HG03064 (cell line): ENCODE results near the gene DLX3.

ENCODE experiments used
- ATAC-seq: cut with Tn5 transposase; IDR thresholded peaks from one replicate; pipeline ENCODE4 v1.9.1; 2021; ENCODE audit warnings: low read depth; ENCODE audit not compliant: unreplicated experiment

The DLX3 gene

GRCh38 chr17:49993423-49994060, 1.5 kb downstream of the DLX3 start:
- no peak for ATAC-seq

DNA sequence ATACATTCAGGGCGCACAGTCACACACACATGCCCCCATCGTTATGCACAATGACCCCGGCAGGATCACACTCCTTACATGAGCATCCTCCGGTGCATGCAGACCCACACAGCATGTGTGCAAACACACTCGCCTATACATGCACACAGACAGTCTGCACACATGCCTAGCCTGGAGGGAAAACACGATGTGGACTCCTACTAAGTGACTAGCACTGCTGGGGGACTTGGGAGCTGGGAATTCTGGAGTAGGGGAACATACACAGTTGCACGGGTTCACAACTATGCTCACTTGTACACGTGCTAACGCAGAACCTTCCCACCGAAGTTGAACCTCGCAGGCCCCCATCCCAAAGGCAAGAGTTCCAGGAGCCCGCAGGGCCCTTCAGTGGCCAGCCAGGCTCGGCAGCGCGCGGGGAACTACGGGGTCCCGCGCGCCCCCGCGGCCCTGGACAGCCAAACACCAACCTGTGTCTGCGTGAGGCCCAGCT, 2.0 kb downstream of the DLX3 start:
- ATAC-seq = no peak

GRCh38 chr17:49992191-49992932, 2.7 kb downstream of the DLX3 start:
- ATAC-seq = no peak

DNA sequence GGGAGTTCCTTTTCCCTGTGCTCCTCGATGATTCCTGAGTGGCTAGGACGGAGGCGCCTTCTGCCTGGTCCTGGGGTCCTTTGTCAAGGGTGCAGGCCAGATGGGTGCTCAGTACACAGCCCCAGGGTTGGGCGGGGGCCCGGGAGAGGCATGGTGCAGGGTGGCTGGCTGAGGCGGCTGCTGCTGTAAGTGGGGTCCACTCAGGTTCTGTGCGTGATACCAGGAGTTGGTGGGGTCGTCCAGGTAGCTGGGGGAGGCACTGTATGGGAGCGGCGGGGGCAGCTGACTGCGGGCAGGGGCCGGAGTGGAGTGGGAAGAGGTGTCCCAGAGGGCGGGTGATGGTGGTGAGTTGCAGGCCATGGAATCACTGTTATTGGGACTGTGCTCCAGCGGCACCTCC, 3.6 kb downstream of the DLX3 start:
- no peak for ATAC-seq

DNA sequence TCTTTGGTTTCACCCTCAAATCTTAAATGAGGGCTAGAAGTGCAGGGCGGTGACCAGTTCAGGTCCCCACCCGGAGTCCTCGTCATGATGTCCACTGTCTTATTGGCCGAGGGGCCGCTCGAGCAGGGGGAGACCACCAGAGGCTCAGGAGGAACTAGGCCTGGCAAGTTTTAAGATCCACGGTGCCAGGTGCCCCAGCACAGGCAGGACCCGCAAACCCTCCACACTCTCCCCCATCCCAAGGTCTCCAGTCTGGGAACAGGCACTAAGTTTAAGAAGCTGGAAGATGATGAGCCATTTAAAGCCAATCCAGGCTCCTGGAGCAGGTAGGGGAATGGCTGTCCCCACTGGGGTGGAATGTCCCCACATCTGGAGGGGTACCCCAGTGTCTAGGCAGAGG, 4.1 kb downstream of the DLX3 start:
- ATAC-seq = no peak

DNA sequence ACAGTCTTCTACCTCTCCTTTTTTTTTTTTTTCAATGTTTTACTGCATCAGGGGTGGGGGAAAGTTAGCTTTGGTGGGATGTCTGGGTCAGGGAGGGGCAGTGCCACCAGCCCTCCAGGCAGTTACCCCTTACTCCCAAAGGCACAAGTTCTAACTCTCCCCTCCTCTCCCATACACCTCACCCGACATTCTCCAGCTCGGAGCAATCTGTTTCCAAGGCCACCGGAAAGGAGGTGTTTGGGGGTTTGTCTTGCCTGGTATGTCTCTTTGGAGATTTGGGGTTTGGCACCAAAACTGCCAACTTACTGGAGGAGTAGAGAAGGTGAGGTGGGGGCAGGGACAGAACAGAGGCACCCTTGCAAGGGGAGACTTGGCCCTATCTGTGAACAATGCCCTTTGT, 4.7 kb downstream of the DLX3 start:
- ATAC-seq = no peak

GRCh38 chr17:49989518-49989880, 5.5 kb downstream of the DLX3 start:
- no peak for ATAC-seq

DNA sequence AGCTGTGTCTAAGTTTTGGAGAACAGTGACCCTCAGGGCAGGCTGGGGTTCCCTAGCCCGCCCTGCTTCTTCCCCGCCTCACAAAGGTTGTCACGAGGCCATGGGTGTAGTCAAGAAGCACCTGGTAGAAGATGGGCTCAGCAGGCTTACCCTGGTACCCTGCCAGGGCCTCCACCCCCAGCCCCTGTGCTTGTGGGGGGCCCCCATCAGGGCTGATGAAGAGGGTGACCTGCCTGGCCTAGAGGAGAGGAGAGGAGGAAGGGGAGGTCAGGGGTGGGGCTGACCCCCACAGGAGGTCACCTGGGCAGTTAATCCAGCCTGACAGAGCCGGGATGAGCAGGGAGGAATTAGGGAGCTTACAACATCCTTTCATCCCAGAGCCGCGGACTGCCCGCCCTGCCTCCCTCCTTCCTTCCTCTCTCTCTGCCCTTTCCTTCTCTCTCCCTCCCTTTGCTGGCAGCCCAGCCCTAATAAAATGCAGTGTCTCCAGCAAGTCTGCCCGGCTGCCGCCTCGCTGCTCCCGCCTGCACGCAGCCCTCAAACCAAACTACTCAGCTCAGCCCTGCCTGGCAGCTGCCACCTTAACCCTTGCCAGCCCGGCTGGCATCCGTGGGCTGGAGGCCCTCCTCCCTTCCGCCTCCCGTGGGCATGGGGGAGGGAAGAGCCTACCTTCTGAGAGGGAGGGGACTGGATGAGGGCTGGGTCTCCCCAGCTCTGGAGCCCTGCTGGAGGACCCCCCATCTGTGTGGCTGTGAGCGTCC, 7.2 kb downstream of the DLX3 start:
- no peak for ATAC-seq

DNA sequence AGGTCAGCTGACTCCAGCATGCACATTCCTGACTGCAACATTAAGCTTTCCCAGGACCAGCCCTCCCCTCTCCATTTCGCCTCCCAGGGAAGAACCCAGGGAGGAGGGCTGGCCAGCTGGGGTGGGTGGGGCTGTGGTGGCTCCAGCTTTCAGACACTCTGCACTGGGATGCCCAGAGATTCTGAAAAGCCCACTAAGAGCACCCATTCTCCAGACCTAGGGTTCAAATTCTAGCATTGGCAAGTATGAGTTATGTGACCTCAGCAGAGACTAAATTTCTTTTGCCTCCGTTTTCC, 7.8 kb downstream of the DLX3 start:
- ATAC-seq = no peak

DNA sequence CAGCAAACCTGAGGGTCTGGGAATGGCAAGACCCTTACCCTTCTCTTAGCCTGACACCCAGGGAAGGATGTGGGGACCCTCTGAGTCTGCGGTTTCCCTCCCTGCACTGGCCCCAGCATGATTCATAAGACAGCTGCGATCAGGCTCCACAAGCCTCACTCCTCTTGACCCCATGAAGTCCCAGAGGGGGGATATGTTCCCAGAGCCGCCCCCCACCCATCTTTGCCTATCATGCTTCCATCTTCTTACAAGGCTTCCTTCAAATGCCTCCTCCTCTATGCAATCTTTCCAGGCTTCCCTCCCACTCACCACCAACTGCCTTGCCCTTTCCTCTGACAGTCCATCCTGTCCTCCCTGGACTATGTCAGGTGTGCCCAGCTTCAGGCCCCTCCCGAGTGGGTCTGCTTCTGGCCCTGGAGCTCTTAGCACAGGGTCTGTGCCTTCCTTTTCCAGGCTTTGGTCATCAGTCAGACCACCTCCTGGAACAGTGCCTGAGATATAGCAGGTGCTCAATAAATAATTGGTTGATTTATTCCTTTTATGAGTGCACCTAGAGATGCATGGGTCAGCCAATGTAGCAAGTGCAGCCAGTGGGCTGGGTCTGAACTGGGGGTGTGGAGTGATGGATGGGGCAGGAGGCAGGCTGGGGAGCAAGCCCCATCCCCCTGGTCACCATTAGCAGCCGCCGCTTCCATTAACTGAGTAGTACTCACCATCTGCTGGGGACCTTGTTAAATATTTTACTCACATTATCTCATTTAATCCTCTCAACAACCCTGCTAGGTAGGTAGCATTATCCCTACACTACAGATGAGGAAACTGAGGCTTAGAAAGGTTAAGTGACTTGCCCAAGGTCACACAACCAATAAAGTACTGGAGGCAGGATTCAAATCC, 8.4 kb downstream of the DLX3 start:
- ATAC-seq = no peak

DNA sequence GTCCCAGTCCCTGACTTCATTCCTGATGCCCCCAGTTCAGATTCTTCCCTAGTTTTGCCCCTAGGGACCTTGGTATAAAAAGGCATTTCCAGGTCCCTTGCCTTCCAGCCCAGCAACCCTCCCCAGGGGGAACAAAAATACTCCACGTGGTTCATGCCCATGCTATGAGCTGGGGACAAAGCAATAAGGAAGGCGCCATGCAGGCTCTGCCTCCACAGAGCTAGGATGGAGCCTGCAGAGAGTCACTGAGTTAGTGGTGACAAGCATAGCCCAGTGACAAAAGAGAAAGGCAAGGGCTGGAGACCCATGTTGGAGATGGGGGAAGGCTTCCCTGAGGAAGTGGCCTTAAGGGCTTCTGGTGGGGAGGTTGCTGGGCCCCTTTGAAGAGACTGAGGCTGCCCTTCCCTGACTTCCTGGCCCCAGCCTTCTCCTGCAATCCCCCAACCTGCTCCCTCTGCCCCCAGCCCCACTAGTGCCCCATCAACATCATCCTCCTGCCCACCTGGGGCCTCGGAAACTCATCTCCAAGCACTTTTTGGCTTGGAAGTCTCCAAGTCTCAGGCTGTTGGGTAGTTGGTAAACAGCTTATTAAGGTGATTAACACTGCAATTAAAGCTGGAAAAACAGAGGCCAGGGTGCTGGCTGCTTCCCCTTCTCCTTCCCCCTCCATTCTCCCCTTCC, 9.6 kb downstream of the DLX3 start:
- ATAC-seq = no peak

- ATAC-seq = no peak
Observed at GRCh38 chr17:49984776-49985175, 10.2 kb downstream of the DLX3 start.

DNA sequence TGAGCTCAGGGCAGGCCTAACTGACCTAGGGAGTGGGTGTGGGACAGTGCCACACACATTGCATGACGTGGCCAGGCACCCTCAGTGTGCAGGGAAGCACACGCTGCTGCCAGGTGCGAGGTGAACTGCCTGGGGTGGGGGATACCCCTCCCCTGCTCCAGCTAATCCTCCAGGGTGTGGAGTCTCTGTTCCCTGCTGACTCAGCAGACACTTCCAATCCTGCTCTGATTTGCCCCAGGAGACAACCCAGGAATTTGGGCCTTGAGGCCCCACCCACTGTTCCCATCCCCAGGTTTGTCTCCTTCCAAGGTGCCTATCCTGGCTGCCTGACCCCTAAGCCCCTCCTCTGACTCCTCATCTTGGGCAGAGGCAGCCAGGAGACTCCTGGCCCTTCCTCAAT, 10.7 kb downstream of the DLX3 start:
- ATAC-seq = no peak

DNA sequence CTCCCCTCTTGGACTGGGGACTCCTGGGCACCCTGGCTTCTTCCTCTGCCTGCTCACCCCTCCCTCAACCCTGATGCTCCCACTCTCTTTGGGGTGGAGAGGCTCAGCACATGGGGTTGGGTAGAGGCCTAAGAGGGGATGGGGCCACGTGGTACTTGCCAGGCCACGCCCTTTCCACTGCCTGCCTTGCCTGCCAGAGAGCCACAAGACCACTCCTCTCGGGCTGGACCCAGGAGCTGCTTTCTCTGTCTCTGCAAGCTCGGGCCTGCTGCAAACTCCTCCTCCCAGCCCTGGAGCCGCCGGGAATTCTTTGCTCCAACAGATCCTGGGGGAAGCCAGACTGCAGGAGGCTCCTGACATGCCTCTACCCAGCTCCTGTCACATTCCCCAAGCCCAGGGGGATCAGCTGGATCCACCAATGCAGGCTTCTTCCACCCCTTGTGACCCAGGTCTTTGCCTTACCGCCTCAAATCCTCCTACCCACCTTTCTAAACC, 14.3 kb downstream of the DLX3 start:
- no peak for ATAC-seq

- ATAC-seq = no peak
Observed at GRCh38 chr17:49979748-49980479, 15.1 kb downstream of the DLX3 start.

- ATAC-seq = no peak
Observed at GRCh38 chr17:49978501-49978900, 16.5 kb downstream of the DLX3 start.

DNA sequence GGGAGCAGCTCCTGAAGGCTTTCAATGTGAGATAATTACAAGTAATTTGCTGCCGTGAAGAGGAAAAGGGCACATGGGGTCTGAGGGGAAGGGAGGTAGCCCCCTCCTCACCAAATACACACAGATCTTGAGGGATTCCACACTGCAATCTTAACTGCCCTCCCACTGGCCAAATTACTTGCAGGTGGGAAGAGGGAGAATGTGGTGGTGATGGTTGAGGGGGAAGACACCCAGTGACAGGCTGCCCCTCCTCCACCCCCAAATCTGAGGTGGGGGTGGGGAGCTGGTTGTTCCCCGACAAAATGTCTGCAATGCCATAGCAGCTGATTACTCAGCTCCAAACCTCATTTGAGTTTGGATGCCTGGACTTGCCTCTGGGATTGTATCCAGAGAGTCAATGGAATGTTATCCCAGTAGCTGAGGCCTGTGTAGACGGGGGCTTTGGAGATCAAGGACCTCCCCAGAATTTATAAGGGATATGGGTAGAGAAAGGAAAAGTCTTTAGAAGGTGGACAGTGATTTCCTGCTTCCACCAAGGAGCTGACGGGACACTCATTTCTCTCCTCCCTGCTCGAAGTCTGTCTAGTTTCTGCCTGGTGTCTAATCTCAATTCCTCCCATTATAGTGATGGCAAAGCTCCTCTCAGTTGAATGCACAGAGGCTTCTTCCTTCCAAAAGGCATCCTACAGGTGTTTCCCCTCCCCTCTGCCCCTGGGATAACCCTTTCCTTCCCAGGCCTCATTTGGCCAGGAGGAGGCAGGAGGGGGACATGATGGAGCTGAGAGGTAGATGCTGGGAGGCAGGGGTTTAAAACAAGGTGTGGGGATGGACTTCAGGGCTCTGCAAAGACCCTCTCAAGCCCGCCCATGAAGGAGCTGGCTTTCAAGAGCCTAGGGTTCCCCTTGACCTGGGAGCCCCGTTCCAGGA, 17.3 kb downstream of the DLX3 start:
- no peak for ATAC-seq

GRCh38 chr17:49976828-49977202, 18.2 kb downstream of the DLX3 start:
- ATAC-seq = no peak
